GM19455 (cell line): ENCODE data around the gene ADGRG1.

ENCODE experiments used
- ATAC-seq: cut with Tn5 transposase; IDR thresholded peaks from one replicate; pipeline ENCODE4 v1.9.1; 2021; ENCODE audit not compliant: unreplicated experiment

The ADGRG1 gene

DNA sequence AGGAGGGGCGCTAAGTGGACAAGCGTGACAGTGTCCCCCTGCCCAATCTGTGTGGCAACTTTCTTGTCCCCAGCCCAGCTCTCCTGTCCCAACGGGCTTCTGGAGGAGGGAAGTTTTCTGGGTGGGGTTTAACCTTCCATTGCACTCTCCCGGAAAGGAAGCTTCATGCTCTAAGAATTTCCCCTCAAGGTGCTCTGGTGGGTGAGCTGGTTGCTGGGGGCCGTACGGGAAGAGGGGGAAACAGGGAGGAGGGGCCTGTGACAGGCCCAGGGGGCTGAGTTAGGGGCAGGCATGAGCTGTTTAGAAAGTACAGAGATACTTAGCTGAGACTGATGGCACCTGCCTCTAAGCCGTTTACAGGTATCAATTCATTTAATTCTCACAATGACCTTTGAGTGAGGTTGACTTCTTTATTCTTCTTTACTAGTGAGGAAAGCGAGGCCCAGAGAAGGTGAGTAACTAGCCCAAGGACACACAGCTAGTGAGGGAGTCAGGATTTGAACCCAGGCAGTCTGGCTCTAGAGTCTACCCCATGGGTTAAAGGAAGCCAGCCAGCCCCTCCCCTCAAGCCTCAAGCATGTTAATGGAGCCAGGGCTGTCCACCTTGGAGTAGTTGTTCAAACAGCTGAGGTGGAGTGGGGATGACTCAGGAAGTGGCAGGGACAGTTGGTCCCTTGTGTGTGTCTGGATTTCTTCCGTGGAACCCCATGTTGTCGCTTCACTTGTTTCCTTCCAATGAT, 18.9 kb downstream of the ADGRG1 start:
- ATAC-seq = no peak

DNA sequence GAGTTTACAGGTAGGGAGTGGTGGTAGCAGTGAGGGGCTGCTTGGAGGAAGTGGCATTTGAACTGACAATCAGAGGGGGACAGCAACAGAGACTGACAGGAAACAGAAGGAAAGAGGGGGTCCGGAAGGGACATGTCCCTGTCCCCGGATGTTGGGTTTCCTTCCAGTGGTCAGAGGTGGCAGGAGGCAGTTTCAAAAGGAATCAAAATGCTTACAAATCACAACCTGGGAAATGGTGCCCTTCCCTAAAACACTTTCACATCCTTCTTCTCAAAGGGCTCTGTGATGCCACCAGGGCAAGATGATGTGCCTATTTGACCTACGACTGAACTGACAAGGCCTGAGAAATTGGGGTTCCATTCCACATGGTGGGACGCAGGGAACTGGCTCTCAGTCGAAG, 19.7 kb downstream of the ADGRG1 start:
- ATAC-seq = no peak

GRCh38 chr16:57648581-57649442, 20.4 kb downstream of the ADGRG1 start:
- peak; percentile 69 for ATAC-seq

DNA sequence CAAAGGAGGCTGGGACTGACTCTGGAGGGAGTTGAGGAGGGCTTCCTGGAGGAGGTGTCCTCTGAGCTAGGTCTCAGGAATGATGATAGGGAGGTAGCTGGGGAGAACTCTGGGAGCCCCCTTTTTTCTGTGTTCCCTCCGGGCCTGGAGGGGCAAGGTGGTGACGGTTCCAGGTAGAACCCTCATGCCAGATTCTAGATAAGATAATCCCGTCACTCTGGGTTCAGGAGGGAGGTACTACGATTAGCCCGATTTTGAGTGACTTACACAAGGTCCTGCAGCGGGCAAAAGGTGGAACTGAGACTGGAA, 21.0 kb downstream of the ADGRG1 start:
- ATAC-seq = no peak

GRCh38 chr16:57649846-57650245, 21.4 kb downstream of the ADGRG1 start:
- ATAC-seq = no peak

DNA sequence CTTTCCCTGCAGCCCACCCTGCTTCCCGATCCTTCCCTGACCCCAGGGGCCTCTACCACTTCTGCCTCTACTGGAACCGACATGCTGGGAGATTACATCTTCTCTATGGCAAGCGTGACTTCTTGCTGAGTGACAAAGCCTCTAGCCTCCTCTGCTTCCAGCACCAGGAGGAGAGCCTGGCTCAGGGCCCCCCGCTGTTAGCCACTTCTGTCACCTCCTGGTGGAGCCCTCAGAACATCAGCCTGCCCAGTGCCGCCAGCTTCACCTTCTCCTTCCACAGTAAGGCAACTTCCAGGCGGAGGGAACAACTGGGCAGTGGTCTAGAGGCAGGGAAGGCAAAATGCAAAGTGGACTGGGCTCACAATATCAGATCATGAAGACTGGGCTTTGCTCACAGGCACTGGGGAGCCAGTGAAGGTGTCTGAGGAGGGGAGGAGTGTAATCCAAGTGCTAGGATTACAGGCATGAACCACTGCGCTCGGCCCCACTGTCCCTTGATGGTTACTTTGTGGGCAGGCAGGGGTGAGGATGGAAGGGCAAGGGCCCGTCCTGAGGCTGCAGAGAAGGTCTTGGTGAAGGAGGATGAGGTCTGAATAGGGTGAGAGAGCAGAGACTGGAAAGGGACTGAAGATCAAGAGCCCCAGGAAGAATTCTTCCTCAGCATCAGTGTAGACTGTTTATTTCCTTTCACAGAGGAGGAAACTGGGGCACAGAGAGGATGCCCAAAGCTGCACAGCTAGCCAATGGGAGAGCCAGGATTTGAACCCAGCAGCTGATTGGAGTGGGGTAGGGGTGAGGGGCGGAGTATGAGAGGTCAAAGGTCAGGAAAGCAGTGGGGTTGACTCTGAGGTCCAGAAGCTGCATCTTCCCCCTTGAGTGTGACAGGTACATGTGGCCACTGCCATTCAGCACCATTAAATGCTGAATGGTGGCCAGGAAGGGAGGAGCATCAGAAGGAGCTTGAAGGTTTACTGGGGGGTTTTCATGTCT, 23.2 kb downstream of the ADGRG1 start:
- no peak for ATAC-seq

DNA sequence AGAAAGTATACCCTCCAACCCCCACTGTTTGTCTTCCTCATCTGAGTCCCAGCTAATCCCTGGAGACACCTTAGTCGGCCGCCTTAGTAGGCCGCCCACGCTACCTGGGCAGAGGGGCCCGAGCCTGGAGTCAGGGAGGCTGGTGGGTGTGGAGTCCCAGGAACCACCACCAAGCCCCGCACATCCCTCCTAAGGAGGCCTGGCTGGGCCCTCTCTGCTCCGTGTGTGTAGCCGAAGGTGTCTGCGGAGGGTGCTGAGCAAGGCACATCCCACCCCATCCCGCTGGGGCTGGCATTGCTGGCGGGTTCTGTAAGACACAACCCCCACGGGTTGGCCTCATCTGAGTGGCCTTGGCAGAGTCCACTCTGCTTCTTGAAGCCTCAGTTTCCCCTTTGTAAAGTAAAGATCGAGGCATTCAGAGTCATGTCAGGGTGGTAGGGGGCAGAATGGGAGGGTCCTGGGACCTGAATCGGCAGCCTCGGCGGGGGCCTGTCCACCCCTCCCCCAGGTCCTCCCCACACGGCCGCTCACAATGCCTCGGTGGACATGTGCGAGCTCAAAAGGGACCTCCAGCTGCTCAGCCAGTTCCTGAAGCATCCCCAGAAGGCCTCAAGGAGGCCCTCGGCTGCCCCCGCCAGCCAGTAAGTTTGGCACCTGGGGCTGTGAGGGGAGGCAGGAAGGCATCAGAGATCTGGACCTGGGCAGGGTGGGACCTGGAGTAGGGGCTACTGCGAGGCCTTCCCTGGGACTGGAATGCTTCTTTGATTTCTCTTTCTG, 24.5 kb downstream of the ADGRG1 start:
- ATAC-seq = no peak

GRCh38 chr16:57653936-57654335, 25.5 kb downstream of the ADGRG1 start:
- no peak for ATAC-seq

DNA sequence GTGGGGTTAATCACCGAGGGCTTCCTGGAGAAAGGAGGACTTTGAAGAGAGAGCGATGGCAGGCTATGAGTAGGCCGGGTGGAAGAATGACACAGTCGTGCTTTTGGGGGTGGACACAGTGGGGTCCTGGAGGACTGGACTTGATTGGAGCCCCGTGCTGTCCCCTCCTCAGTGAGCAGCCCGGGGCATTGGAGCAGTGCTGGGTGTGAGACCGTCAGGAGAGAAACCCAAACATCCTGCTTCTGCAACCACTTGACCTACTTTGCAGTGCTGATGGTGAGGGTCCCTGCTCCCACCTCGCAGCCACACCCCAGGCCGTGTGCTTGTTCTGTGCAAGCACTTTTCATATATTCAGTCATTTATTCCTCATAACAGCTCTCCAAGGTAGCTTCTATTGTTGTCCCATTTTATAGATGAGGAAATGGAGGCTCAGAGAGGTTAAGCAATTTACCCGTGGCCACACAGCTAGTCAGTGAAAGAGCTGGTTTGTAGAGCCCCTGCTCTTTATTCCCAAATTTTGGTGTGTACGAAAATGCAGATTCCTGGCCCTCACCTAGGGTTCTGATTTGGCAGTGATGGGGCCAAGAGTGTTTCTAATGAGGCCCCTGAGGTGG, 28.0 kb downstream of the ADGRG1 start:
- no peak for ATAC-seq

- no peak for ATAC-seq
These were observed 28.8 kb downstream of the ADGRG1 start for GRCh38 chr16:57657228-57657627.

- no peak for ATAC-seq
These were observed 29.9 kb downstream of the ADGRG1 start for GRCh38 chr16:57658130-57658877.

DNA sequence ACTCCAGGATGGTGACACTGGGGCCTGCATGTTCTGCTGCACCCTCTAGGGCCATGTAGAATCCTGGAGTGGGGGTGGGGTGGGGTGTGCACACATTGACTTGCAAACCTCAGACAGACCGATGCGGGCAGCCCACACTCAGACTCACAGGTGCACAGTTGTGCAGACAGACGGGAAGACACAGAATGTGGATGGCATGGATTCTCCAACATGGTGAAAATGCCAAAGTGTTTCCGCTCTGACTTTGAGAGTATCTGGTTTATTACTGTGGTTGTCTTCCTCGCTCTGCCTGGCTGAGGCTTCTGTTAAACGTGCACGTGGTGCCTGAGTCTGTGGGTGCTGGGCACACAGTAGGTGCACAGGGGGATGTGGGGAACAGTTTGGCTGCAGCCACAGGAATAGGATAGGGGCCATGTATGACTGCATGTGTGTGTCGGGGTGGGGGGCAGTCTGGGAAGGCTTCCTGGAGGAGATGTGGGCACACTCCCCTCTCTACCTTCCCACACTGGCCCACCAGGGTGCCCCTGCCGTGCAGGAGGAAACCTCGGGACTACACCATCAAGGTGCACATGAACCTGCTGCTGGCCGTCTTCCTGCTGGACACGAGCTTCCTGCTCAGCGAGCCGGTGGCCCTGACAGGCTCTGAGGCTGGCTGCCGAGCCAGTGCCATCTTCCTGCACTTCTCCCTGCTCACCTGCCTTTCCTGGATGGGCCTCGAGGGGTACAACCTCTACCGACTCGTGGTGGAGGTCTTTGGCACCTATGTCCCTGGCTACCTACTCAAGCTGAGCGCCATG, 30.6 kb downstream of the ADGRG1 start:
- ATAC-seq = no peak

DNA sequence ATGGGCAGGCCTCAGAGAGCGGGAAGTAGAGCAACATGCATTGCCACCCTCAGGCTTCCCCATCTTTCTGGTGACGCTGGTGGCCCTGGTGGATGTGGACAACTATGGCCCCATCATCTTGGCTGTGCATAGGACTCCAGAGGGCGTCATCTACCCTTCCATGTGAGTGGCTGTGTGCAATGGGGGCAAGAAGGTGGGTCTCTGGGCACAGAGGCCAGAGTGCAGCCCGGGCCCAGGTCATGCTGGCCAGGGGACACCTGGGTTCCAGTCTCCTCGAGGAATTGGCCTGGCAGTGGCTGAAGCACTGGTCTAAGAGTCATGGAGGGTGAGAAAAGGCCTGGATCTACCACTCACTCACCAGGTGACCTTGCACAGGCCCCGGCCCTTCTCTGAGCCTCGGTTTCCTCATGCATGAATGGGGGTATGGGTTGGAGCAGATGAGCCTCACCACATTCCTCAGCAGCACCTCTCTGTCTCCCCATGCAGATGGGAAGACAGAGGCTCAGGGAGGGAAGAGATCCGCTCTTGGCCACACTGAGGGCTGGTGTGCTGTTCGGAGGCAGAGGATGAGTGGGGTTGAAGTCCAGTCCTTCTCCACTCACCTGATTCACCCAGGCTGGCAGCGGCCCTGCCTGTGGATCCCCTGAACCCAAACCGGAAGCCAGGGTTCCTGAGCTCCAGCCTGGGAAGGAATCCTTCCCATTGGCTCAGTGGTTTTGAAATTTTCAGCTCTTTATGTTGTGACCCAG, 32.5 kb downstream of the ADGRG1 start:
- no peak for ATAC-seq

DNA sequence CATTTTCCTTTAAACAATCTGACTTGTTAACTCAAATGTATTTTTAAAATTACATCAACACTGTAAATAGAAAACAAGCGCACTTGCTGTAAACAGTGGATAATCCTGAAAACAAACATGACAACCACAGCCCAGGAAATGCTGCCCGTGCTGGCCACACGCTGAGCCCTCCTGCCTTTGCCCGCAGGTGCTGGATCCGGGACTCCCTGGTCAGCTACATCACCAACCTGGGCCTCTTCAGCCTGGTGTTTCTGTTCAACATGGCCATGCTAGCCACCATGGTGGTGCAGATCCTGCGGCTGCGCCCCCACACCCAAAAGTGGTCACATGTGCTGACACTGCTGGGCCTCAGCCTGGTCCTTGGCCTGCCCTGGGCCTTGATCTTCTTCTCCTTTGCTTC, 33.1 kb downstream of the ADGRG1 start:
- no peak for ATAC-seq

GRCh38 chr16:57661936-57662906, 33.8 kb downstream of the ADGRG1 start:
- no peak for ATAC-seq

- no peak for ATAC-seq
These were observed 35.0 kb downstream of the ADGRG1 start for GRCh38 chr16:57663436-57663835.
